Breast epithelium (tissue), 3 donors: ENCODE data around the gene C19orf12.

Source experiments
- POLR2A ChIP-seq: fragments of 450-650 bp; IDR thresholded peaks from one replicate; pipeline ENCODE4 v1.6.1; 2016; ENCODE audit warnings: antibody characterized with exemption, mild to moderate bottlenecking, moderate library complexity
- TF ChIP-seq, protein P1 (sequence below), 3 donors: fragments of 450-650 bp; IDR thresholded peaks; one replicate each; pipeline ENCODE4 v1.5.1; 2016 to 2017; ENCODE audit warnings: antibody characterized with exemption in 3 of 3, mild to moderate bottlenecking in 3 of 3, moderate library complexity in 3 of 3

DNA sequence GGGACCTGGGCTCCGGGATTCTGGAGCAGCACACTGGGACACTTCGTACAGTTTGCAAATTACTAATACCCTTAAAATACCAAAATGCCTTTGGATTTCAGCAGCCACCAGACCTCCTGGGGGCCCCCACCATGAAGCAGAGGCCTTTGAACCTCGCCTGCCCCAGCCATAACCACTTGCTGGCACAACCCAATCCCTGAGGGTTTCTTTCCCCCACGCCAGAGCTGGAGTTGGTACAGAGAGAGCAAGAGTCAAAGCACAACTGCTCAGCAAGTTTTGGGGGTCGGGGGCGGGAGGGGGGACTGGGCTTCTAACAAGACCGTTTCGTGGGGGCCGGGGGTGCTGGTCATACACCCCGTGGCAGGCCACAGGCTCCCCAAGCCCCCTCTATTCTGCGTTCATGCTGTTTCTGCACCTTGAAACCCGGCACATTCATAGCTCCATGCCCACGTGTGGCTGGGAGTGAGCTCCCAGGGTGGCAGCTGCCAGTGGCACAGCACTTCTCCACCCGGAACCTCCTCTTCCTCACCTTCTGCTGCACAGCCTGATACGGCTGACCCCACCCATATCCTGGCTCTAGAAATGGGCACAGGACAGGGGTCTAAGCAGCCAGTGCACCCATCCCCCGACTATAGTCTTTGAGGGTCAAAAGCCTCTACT is 32.7 kb downstream of the C19orf12 start:
- TF ChIP-seq, protein P1, sequence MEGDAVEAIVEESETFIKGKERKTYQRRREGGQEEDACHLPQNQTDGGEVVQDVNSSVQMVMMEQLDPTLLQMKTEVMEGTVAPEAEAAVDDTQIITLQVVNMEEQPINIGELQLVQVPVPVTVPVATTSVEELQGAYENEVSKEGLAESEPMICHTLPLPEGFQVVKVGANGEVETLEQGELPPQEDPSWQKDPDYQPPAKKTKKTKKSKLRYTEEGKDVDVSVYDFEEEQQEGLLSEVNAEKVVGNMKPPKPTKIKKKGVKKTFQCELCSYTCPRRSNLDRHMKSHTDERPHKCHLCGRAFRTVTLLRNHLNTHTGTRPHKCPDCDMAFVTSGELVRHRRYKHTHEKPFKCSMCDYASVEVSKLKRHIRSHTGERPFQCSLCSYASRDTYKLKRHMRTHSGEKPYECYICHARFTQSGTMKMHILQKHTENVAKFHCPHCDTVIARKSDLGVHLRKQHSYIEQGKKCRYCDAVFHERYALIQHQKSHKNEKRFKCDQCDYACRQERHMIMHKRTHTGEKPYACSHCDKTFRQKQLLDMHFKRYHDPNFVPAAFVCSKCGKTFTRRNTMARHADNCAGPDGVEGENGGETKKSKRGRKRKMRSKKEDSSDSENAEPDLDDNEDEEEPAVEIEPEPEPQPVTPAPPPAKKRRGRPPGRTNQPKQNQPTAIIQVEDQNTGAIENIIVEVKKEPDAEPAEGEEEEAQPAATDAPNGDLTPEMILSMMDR (IDR thresholded peaks at IDR 0.05) = no peak
- no peak for TF ChIP-seq POLR2A
